Astrocyte (in vitro differentiated cells and primary cell): ENCODE measurements around the gene CASTOR1. TPM values are rescaled to one million over a fixed set of nuclear protein-coding genes. Genes with fewer than 3 reads are reported as not detected.

Experiments used
- DNase-seq: peaks from one replicate; pipeline ENCODE4 v3.0.0-alpha.2; 2010; ENCODE audit warnings: low read depth
- FAIRE-seq: peaks from 2 replicates; lab custom pipeline; 2011; peaks lifted over from hg19 to GRCh38; lab: Jason Lieb, UNC
- H2AFZ ChIP-seq: 2 replicates; pipeline ENCODE4 v1.6.0; 2012; ENCODE audit warnings: low read depth, low read length, inconsistent platforms
- H3K27ac ChIP-seq: 2 replicates; pipeline ENCODE4 v1.5.1; 2011; ENCODE audit warnings: low read depth, low read length, inconsistent platforms
- H3K27me3 ChIP-seq: 2 replicates; pipeline ENCODE4 v1.6.0; 2011; ENCODE audit warnings: low read length, inconsistent platforms; ENCODE audit not compliant: insufficient read depth
- H3K36me3 ChIP-seq: 2 replicates; pipeline ENCODE4 v1.5.1; 2011; ENCODE audit warnings: low read length, inconsistent platforms; ENCODE audit not compliant: insufficient read depth
- H3K4me1 ChIP-seq: 2 replicates; pipeline ENCODE4 v1.5.1; 2011; ENCODE audit warnings: low read length, inconsistent platforms; ENCODE audit not compliant: insufficient read depth
- H3K4me2 ChIP-seq: 2 replicates; pipeline ENCODE4 v1.6.0; 2012; ENCODE audit warnings: low read length, inconsistent platforms
- H3K4me3 ChIP-seq: 2 replicates; pipeline ENCODE4 v1.5.1; 2011; ENCODE audit warnings: low read depth, mild to moderate bottlenecking, low read length, inconsistent platforms; ENCODE audit not compliant: insufficient read depth
- H3K79me2 ChIP-seq: 2 replicates; pipeline ENCODE4 v1.6.0; 2012; ENCODE audit warnings: mild to moderate bottlenecking, low read length, inconsistent platforms; ENCODE audit not compliant: insufficient read depth
- H3K9ac ChIP-seq: 2 replicates; pipeline ENCODE4 v1.6.0; 2012; ENCODE audit warnings: mild to moderate bottlenecking, low read length, inconsistent platforms
- H3K9me3 ChIP-seq: 2 replicates; pipeline ENCODE4 v1.5.1; 2012; ENCODE audit warnings: low read depth, mild to moderate bottlenecking, low read length, inconsistent platforms; ENCODE audit not compliant: insufficient read depth
- H4K20me1 ChIP-seq: 2 replicates; pipeline ENCODE4 v1.6.0; 2012; ENCODE audit warnings: low read length, inconsistent platforms; ENCODE audit not compliant: insufficient read depth
- H3K27ac Mint-ChIP-seq: one replicate; pipeline ENCODE4 v1.8.0; 2021; ENCODE audit warnings: mild to moderate bottlenecking, mixed read lengths; ENCODE audit not compliant: unreplicated experiment
- H3K27me3 Mint-ChIP-seq: one replicate; pipeline ENCODE4 v1.8.0; 2021; ENCODE audit warnings: low read depth, mixed read lengths; ENCODE audit not compliant: unreplicated experiment
- H3K36me3 Mint-ChIP-seq: one replicate; pipeline ENCODE4 v1.8.0; 2021; ENCODE audit warnings: low read depth, mixed read lengths; ENCODE audit not compliant: unreplicated experiment
- H3K4me1 Mint-ChIP-seq: one replicate; pipeline ENCODE4 v1.8.0; 2021; ENCODE audit warnings: low read depth, mixed read lengths; ENCODE audit not compliant: unreplicated experiment
- H3K4me3 Mint-ChIP-seq: one replicate; pipeline ENCODE4 v1.8.0; 2021; ENCODE audit warnings: mild to moderate bottlenecking, moderate library complexity, mixed read lengths; ENCODE audit not compliant: unreplicated experiment
- H3K9me3 Mint-ChIP-seq: one replicate; pipeline ENCODE4 v1.8.0; 2021; ENCODE audit warnings: mild to moderate bottlenecking, mixed read lengths; ENCODE audit not compliant: unreplicated experiment
- CTCF ChIP-seq: IDR thresholded peaks from 2 replicates; pipeline ENCODE4 v1.5.1; 2011; ENCODE audit warnings: low read depth, mild to moderate bottlenecking, inconsistent platforms, low read length, moderate library complexity; ENCODE audit not compliant: insufficient read depth
- EZH2 ChIP-seq: IDR thresholded peaks from 2 replicates; pipeline ENCODE4 v1.6.1; 2012; ENCODE audit warnings: mild to moderate bottlenecking, low read length, inconsistent platforms; ENCODE audit not compliant: insufficient read depth
- total RNA-seq: library from RNA; stranded (reverse); gene quantifications from 2 replicates; pipeline ENCODE4 v1.2.1, GENCODE V29; 2021

Gene CASTOR1
- total RNA-seq, 1 donor from 2014 or later = 15.2 TPM

- Histone ChIP-seq H3K4me3 (no peak overlapping the region), H4K20me1 (peaks cover 98% of the 10 kb centered on the region), H3K4me2 (no peak overlapping the region), H3K4me1 (peaks cover 30% of the 10 kb centered on the region), H3K79me2 (peaks cover 96% of the 10 kb centered on the region), H3K27ac (no peak overlapping the region), H3K9me3 (no peaks in the 10 kb centered on the region), H3K27me3 (no peaks in the 10 kb centered on the region), H3K36me3 (peaks cover 3% of the 10 kb centered on the region), H3K9ac (no peak overlapping the region), H2AFZ (no peak overlapping the region)
- DNase-seq (no peak), FAIRE-seq (no peak)
- H3K4me1 Mint-ChIP-seq = peaks cover 39% of the 10 kb centered on the region
- peaks cover 20% of the 10 kb centered on the region for H3K36me3 Mint-ChIP-seq
- H3K9me3 Mint-ChIP-seq = no peaks in the 10 kb centered on the region
- TF ChIP-seq CTCF = no peak
- no peak for TF ChIP-seq EZH2
- no peaks in the 10 kb centered on the region for H3K27me3 Mint-ChIP-seq
- H3K27ac Mint-ChIP-seq = no peak overlapping the region
- no peak overlapping the region for H3K4me3 Mint-ChIP-seq
Observed at GRCh38 chr22:30315962-30316576, 26.8 kb upstream of the CASTOR1 start.

- peaks cover 96% of the 10 kb centered on the region for H3K79me2 ChIP-seq
- H2AFZ ChIP-seq = no peak overlapping the region
- no peaks in the 10 kb centered on the region for H3K36me3 ChIP-seq
- peaks cover 42% of the 10 kb centered on the region for H3K4me1 ChIP-seq
- TF ChIP-seq CTCF = no peak
- TF ChIP-seq EZH2 = no peak
- peak overlapping the region; percentile 60 for H3K27ac Mint-ChIP-seq
- H3K36me3 Mint-ChIP-seq = peaks cover 13% of the 10 kb centered on the region
- H3K4me1 Mint-ChIP-seq = peaks cover 47% of the 10 kb centered on the region
- H3K9me3 Mint-ChIP-seq = no peaks in the 10 kb centered on the region
- no peaks in the 10 kb centered on the region for H3K27me3 Mint-ChIP-seq
- no peak overlapping the region for H3K4me3 Mint-ChIP-seq
- no peaks in the 10 kb centered on the region for H3K9me3 ChIP-seq
- H3K4me2 ChIP-seq = peak overlapping the region; percentile 35
- H3K27me3 ChIP-seq = no peaks in the 10 kb centered on the region
- FAIRE-seq = no peak
- H3K27ac ChIP-seq = no peak overlapping the region
- peak; percentile 32 for DNase-seq
- no peak overlapping the region for H3K9ac ChIP-seq
- no peak overlapping the region for H3K4me3 ChIP-seq
- peaks cover 98% of the 10 kb centered on the region for H4K20me1 ChIP-seq
Observed at GRCh38 chr22:30314915-30315314, 25.6 kb upstream of the CASTOR1 start.
